Measurements from ENCODE around the gene ZMYND15.

Gene ZMYND15

DNA sequence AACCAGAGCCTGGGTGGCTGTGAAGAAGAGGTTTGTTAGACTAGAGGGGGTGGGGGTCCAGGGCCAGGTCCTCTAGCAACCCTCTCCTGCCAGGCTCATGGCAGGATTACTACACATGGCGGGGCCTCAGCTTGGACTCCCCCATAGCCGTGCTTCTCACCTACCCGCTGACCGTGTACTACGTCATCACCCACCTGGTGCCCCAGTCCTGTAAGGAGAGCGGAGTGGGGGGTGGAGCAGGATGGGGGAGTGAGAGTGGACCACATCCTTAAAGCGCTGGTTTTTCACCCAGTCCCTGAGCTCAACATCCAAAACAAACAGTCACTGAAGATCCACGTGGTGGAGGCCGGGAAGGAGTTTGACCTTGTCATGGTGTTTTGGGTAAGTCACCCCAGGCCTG is 4.3 kb downstream of the ZMYND15 start:
- no peak for DNase-seq

DNA sequence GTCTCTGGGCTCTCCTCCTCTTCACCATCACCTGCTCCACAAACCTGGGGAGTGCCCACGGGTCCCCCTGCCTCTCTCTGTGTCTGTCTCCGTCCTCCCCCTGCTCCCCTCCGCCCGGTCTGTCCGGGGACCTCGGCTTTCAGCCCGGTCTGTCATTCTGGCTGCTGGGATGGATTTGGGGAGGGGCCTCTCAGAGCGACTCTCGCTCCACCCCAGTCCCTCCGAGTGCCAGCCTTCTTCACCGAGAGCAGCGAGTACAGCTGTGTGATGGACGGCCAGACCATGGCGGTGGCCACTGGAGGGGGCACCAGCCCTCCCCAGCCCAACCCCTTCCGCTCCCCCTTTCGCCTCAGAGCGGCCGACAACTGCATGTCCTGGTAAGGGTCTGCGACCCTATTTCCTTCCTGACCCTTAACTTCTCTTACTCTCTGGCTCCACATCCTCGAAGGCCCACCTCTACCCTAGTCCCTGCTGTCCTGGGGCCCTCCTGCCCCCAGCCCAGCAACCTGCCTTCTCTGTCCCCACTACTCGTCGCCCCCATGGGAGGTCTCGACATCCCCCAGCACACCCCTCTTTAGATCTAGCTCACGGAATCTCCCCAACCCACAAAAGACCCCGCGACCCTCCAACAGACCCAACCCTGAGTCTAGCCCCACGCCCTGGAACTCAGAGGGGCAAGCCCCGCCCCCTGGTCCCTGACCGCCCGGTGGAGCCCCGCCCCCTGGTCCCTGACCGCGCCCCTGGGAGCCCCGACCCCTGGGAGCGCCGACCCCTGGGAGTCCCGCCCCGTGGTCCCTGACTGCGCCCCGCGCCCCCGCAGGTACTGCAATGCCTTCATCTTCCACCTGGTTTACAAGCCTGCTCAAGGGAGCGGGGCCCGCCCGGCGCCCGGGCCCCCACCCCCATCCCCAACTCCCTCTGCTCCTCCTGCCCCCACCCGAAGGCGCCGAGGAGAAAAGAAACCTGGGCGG is 5.7 kb downstream of the ZMYND15 start:
- no peak for DNase-seq

DNA sequence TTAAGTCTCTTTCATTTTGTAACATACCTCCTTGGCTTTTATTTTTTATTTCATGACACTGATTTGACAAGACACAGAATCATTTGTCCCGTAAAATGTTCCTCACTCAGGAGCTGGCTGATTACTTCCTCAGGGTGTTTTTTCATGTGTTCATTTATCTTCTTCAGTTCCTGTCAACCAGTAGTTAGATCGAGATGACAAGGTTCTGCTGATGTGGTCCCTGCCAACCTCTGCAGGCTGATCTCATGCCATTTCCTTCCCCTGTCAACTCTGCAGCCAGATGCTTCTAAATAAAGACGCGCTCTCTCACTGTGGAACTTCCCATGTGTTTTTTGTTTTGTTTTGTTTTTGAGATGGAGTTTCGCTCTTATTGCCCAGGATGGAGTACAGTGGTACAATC is 8.2 kb downstream of the ZMYND15 start:
- no peak for DNase-seq

DNA sequence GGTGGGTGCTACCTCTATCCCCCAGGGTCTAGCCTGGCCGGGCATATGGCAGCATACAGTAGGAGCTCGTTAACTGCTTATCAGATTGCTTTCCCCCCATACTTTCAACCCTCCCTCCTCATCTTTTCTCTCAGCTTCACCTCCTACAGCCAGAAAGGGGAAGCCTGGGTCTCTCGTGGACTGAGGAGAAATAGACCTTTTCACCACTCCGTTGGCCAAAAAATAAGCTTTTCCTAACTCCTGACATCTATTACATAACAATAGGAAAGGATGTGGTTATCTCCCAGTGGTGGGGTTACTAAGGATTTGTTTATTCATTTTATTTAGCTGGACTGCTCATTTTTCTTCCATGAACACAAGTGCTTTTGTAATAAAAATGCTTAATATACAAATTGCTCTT is 9.1 kb downstream of the ZMYND15 start:
- DNase-seq, result no peak

DNA sequence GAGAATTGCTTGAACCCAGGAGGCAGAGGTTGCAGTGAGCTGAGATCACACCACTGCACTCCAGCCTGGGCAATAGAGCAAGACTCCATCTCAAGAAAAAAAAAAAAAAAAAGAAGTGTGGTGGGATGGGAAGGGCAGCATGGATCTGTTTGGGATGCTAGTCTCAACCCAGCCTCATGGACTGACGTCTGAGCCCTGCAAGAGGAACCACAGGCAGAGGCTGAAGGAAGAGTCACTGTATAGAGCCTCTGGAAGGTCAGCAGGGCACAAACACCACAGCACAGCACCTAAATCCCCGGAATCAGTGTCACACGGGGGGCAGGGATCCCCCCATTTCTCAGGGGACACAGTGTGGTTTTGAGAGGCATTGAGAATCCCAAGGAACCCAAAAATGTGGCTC is 11.0 kb downstream of the ZMYND15 start:
- no peak for DNase-seq

DNA sequence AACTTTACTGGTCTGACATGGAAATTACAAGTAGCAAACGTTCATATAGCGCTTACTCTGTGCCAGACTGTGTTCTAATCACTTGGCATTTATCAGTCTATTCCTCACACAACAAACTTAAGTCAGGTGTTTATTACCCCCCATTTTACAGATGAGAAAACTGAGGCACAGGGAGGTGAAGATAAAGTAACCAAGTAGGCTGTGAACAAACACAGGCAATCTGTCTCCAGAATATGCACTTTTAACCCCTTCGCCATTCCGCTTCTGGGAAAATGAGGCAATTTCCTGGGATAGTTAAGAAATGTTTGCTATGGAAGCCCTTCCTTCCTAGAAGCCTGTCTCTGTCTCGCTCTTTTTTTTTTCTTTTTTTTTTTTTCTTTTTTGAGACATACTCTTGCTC is 12.3 kb downstream of the ZMYND15 start:
- DNase-seq, result no peak

DNA sequence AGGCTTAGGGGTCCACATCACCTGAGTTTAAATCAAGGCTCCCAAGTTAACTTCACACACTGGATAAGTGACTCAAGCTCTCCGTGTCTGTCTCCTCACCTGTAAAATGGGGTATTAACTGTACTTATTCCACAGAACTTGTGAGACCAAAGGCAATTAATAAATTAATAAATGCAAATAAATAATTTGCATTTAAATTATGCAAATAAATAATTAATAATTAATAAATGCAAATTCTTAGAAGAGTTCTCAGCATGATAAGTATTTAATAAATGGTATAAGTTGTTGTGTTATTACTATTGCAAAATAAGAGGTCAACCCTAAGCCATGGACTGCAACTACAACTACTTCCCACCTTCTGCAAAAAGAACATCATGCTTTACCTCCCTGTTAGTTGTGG is 13.8 kb downstream of the ZMYND15 start:
- no peak for DNase-seq

DNA sequence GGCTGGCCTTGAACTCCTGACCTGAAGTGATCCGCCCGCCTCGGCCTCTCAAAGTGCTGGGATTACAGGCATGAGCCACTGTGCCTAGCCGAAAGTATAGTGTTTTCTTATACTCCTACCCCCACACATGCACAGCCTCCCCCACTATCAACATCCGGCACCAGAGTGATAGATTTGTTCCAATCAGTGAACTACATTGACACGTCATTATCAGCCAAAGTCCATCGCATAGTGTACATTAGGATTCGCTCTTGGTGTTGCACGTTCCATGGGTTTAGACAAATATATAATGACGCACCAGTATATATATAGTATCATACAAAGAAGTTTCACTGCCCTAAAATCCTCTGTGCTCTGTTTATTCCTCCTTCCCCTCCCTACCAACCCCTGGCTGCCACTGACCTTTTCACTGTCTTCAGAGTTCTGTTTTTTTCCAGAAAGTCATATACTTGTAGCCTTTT is 20.2 kb downstream of the ZMYND15 start:
- no peak for DNase-seq

DNA sequence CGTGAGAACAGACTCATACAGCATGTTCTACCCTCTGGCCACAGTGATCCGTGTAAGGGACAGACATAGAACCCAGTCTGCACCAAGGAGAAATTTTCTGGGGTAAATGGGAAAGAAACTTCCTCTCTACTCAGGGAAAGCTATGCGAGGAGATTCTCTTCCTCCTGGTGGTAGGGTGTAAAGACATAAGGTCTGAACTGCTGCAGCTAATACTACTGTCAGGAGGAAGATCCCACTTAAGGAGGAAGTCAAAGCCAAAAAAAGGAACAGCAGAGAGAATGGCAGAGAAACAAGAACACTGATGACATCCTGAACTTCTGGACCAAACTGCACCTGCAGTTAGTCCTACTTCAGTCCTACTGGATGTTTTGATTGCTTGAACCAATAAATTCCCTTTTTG is 25.0 kb downstream of the ZMYND15 start:
- no peak for DNase-seq

DNA sequence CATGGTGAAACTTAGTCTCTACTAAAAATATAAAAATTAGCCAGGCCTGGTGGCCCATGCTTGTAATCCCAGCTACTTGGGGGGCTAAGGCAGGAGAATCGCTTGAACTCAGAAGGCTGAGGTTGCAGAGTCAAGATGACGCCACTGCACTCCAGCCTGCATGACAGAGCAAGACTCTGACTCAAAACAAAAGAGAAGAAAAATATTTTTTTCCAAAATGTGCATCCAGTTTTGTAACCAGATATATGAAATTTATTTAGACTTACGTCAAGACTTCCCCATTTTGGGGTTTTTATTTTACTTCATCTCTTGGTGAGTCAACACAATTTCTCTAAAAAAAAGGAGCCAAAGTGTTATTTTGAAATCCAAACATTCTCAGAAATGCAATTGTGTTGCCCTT is 26.6 kb downstream of the ZMYND15 start:
- no peak for DNase-seq

DNA sequence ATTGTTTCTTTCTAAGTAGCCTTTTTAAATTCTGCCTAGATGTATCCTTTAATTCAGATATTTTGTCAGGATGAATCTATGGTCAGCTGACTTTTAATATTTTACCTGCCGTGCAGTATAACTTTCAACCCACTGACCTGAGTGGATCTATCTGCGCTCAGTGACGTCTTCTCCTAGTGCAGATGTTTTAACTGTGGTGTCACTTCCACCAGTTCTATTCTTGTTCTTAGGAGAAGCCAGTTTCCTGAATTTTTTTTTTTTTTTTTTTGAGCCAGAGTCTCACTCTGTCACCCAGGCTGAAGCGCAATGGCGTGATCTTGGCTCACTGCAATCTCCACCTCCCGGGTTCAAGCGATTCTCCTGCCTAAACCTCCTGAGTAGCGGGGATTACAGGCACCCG is 27.1 kb downstream of the ZMYND15 start:
- DNase-seq, result no peak

DNA sequence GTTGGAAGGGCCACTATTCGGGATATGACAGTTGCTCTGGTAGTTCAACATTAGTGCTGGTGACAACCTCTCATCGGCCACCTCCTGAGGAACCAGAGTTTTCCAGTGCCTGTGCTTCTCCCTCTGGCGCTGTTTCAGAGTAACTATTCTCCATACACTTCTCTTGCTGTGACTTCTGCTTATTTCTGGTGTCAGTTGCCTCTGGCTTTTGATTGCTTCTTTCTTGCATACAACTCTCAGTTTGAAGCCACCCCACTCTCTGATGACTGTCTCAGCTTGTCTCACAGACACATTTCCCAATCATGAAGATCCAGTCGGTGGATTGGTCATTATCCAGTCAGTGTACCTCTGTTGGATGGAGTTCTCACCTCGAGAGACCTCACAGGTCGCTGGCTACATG is 28.7 kb downstream of the ZMYND15 start:
- no peak for DNase-seq

DNA sequence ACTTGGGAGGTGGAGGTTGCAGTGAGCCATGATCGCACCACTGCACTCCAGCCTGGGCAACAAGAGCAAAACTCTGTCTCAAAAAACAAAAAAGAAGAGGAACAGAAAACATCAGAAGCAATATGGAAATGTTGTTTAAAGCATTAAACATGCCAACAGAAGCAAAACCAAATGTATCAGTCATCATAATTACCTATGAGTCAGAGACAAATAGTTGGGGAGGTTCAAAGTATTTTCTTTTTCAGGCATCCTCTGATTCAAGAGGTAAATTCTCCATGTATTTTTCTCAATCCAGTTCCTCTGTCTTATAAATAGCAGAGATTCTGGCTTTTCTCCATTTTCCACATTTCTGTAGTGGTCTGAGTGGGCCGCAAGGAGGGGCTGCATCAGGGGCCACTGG is 30.0 kb downstream of the ZMYND15 start:
- DNase-seq, result no peak

DNA sequence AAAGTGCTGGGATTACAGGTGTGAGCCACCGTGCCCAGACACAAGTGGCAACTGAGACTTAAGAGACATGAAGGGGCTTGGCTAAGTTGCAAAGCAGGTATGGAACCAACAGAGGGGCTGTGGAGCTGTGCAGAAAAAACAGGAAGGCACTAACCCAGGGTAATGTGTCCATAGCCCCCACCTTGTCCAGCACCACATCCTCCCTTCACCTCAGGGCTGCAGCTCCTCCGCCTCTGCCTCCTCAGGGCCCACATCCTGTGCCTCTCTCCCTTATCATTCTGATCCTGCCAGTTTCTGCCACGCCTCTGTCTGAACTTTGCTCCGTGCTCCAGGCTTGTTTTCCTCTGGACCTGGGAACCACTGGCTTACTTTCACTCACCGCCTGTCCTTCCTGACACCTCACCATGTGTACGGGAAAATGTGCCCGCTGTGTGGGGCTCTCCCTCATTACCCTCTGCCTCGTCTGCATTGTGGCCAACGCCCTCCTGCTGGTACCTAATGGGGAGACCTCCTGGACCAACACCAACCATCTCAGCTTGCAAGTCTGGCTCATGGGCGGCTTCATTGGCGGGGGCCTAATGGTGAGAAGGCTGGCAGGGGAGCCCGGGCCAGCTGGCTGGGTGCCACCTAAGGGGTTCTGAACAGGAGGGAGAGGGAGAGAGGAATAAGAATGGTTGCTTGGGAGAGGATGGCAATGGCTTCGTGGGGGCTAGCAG is 32.0 kb downstream of the ZMYND15 start, which contains the start of gene TM4SF5:
Gene TM4SF5, plus strand, starts transcription at position 368 of the 716 bp plus-strand sequence. Its CDS starts 37 bp downstream, at position 405.
- DNase-seq, result no peak

DNA sequence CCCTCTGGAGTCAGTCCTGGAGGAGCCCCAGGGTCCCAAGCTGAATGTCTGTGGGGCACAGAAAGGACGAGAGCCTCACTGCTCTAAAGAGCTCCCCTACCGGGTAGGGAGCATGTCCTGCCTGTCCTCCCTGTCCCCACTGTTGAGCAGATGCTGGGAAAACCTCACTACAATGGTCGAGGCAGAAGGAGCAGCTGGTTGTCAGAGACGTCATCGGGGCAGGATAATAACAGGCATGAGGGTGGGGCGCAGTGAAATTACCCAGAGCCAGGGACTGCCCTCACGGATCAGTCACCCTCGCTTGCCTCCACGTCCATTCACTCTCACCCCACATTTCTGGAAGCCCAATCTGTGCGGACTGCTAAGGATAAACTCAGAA is 32.6 kb downstream of the ZMYND15 start:
- no peak for DNase-seq

DNA sequence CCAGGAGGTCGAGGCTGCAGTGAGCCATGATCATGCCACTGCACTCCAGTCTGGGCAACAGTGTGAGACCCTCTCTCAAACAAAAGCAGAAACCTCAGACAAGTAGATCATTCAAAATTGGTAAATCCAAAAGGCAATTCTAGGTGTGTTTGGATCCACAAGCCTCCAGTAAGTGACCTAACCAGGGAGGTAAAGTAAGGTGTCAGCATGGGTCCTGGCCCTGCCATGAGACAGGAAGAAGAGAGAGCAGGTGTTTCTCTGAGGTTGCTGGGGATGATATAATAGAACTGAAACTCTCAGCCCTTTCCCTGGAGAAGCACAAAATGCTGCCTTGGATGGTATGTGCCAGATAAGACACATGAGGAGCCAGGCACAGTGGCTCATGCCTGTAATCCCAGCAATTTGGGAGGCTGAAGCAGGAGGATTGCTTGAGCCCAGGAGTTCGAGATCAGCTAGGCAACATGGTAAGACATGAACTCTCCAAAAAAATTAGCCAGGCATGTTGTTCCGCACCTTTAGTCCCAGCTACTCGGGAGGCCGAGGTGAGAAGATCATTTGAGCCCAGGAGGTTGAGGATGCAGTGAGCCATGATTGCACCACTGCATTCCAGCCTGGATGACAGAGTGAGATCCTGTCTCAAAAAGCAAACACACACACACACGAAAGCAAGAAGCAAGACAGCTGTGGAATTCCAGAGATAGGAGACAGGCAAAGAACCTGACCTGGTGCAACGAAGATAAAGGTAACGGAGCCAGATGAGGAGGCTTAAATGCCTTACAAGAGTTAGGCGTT is 38.5 kb downstream of the ZMYND15 start:
- no peak for DNase-seq

DNA sequence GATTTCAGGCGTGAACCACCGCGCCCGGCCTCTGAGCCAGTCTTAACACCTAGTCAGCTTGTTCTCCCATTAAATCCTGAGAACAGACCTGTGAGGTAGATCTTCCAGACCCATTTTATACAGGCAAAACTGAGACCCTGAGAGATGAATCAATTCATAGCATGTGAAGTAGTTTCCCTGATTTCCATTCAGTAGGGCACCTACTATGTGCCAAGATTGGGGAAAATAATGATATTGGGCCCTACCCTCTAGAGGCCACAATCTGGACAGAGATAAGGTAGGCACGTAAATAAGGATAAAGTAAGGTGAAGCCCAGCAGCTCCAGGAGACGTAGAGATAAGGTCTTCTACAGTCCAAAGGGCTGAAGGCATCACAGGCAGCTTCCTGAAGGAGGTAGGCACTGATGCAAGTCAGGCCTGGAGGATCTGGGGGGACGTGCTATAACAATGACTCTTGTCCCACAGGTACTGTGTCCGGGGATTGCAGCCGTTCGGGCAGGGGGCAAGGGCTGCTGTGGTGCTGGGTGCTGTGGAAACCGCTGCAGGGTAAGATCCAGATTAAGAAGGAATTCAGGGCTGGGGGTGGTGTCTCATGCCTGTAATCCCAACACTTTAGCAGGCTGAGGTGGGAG is 40.8 kb downstream of the ZMYND15 start:
- no peak for DNase-seq

DNA sequence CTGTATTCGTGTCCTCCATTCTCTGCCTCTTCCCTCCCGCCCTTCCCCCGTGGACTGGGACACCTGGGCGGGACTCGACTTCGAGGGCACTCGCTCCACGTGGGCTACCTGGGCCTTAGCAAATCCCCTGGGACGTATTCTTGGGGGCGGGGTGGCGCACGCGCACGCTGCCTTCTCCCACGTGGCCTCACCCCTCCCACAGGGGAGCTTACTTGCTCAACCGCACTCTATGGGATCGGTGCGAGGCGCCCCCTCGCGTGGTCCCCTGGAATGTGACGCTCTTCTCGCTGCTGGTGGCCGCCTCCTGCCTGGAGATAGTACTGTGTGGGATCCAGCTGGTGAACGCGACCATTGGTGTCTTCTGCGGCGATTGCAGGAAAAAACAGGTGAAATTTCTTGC is 43.0 kb downstream of the ZMYND15 start:
- DNase-seq, result no peak

DNA sequence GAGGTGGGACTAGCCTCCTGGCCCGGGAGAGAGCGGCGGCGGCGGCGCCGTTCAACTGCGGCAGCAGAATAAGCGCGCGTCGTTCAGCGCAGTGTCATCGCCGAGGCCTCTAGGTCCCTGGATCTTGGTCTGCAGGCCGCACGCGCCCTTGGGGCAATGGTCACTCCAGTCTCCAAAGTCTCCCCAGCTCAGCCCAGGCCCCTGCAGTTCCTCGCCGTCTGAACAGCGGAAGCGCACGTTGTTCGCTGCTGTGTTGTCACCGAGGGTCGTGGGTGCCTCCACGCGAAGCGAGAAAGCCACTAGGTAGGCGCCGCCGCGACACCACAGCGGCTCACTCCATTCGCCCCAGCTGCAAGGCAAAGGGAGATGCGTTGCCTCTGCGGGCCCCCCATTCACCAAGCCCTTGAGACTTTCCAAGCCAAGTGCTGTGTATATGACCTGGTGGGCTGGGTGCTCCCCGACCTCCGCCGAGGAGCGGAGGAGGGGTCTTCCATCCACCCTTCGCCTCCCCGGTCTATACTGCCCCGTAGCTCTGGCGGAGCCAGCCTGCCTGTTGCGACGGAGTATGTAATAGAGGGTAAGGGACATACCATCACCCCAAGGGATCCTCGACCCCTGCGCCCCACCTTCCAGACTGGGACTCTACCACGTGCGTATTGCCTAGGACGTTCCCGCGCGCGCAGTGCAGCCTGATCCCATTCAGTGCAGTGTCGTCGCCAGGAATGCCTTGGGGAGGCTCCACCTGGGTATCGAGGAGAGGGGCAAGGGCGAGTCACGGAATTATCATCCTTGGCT is 45.9 kb downstream of the ZMYND15 start:
- no peak for DNase-seq

DNA sequence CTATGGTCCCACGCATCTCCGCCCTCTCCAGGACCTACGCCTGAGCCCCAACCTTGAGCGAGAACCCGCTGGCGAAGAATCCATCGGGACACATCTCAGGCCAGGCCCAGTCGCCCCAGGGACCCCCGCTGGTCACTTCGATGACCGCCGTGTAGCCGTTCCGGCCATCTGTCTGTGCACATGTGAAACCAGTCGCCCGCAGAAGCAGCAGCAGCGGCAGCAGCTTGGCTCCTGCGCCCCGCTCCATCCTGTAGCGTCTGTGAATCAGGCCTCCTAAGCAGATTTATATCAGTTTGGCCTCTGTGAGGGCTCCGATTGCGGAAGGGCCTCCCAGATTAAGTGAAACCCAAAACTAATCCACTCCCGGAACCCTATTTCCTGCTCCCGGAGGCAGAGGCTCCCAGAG is 46.5 kb downstream of the ZMYND15 start, which contains the start of gene VMO1:
Gene VMO1, minus strand, starts transcription at position 259 of the 406 bp plus-strand sequence. Its CDS starts 12 bp downstream, at position 247.
- DNase-seq, result no peak

DNA sequence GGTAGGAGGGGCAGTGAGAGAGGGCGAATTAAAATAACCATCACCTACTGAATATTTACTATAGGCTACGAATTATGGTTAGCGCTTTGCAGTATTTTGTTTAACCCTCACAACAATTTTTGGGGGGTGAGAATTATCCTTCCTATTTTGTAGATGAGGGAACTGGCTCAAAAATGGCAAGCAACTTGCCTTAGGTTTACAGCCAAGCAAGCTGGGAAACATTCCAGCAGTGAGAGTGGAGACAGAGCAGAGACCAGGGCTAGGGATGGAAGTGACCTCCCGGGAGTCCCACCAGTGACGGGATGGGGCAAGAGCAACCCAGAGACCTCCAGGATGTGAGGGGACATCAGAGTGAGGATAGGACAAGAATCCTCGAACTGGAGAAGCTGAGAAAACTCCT is 46.9 kb downstream of the ZMYND15 start:
- no peak for DNase-seq

Data from NCI-H748 treated with DMSO at 0.1 percent for 48 hours (cell line).